Heart left ventricle (tissue), 13 donors: ENCODE data around the gene SCAF8.

ENCODE experiments used
- POLR2A ChIP-seq, 2 donors: fragments of 450-650 bp; IDR thresholded peaks; one replicate each; pipeline ENCODE4 v1.6.1; 2017; ENCODE audit warnings: antibody characterized with exemption in 2 of 2, mild to moderate bottlenecking in 2 of 2, moderate library complexity in 2 of 2
- TF ChIP-seq, protein P1 (sequence below), 12 donors: fragments of 200-600 bp; sonication (generic) in 4 of 12; IDR thresholded peaks; one replicate each; pipeline versions ENCODE4 v1.5.0 to v1.8.0; 2018 to 2022; ENCODE audit warnings: antibody characterized with exemption in 12 of 12, mild to moderate bottlenecking in 5 of 12
- donor health status: ischemic (EF 13 %, LVEDD 7.1; RV severe dilation, severe dysfunction).
- donor health status: DM: no; HTN: yes; CAD: no.
- donor health status: DM: no; HTN: no; CAD: no.
- donor health status: ischemic (EF 25% LVEDD 6.9; RV normal size, moderate dysfunction).
- donor health status: ischemic (EF 25% LVEDD 5.7; RV mildly dilated, moderate dysfunction).
- donor health status: ischemic (EF 35%, LVEDD 5.7; RV mildly dilated, moderate dysfunction).
- donor health status: nonischemic (EF 11% LVEDD 7.7; RV severe dilation, severe dysfunction).
- donor health status: DM: yes; HTN: yes; CAD: no.
- donor health status: PGD.
- donor health status: ischemic (EF 29% LVEDD 5.4; RV normal size, mild dysfunction).
- donor health status: nonischemic (EF 23%, LVEDD 6.1; RV moderate dilation, normal function).

DNA sequence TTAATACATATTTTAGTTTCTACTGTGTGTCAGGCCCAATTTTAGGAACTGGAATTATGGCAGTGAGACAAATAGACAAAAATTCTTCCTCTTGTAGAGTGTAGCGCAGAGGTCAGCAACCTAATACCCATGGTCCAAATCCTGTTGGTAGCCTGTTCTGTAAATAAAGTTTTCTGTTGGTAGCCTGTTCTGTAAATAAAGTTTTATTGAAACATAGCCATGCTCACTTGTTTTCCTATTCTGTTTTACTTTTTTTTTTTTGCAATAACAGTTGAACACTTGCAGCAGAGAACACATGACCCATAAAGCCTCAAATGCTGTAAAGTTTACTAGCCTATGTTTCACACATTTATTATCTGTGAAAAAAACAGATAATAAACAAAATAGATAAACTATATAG lies 87.9 kb downstream of the SCAF8 start:
- TF ChIP-seq, protein P1, sequence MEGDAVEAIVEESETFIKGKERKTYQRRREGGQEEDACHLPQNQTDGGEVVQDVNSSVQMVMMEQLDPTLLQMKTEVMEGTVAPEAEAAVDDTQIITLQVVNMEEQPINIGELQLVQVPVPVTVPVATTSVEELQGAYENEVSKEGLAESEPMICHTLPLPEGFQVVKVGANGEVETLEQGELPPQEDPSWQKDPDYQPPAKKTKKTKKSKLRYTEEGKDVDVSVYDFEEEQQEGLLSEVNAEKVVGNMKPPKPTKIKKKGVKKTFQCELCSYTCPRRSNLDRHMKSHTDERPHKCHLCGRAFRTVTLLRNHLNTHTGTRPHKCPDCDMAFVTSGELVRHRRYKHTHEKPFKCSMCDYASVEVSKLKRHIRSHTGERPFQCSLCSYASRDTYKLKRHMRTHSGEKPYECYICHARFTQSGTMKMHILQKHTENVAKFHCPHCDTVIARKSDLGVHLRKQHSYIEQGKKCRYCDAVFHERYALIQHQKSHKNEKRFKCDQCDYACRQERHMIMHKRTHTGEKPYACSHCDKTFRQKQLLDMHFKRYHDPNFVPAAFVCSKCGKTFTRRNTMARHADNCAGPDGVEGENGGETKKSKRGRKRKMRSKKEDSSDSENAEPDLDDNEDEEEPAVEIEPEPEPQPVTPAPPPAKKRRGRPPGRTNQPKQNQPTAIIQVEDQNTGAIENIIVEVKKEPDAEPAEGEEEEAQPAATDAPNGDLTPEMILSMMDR (IDR thresholded peaks at IDR 0.05) = no peak
- no peak for TF ChIP-seq POLR2A (IDR thresholded peaks at IDR 0.05)
